GF-D8 (cell line): ENCODE data around the gene TMEM98.
"Not testable (repeated sequence)": the region's sequence is repeated elsewhere in the genome, so short reads cannot be mapped to it uniquely, and the experiment has no call there.

Experiments used
- DNase-seq: peaks from one replicate; lab custom pipeline; 2025; lab: John Stamatoyannopoulos, UW

The TMEM98 gene

GRCh38 chr17:32927724-32928585 is at the start of gene TMEM98:
Gene TMEM98 (plus strand): TSS chr17:32928153. CDS start chr17:32931529, 3,376 bp downstream.
- DNase-seq: no peak

- DNase-seq: no peak
These were observed 49.7 kb upstream of the TMEM98 start for GRCh38 chr17:32878211-32878610.

DNA sequence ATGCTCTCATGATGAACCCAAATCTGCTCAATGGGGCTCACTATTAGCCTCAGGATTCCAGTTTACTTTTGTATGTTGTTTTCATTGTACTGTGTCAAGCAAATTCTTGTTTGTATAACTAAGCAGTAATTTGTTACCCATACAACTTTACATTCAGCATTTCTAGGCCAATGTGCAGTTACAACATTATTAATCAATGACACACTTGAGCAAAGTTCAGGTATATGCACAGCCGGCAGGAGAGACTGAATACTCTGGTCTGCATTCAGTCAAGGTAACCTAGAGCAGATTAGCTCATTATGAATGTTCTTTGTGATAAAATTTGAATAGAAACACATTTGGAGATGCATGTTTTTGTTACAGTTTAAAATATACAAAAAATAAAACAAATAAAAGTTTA is 48.8 kb upstream of the TMEM98 start:
- DNase-seq: no peak

- DNase-seq: no peak
These were observed 47.1 kb upstream of the TMEM98 start for GRCh38 chr17:32880671-32881453.

- no peak for DNase-seq
These were observed 45.9 kb upstream of the TMEM98 start for GRCh38 chr17:32882029-32882428.

GRCh38 chr17:32882734-32883133 is 45.2 kb upstream of the TMEM98 start:
- DNase-seq: no peak

- DNase-seq: not testable (repeated sequence)
These were observed 41.0 kb upstream of the TMEM98 start for GRCh38 chr17:32886951-32887350.

- not testable (repeated sequence) for DNase-seq
These were observed 40.5 kb upstream of the TMEM98 start for GRCh38 chr17:32887410-32887809.

DNA sequence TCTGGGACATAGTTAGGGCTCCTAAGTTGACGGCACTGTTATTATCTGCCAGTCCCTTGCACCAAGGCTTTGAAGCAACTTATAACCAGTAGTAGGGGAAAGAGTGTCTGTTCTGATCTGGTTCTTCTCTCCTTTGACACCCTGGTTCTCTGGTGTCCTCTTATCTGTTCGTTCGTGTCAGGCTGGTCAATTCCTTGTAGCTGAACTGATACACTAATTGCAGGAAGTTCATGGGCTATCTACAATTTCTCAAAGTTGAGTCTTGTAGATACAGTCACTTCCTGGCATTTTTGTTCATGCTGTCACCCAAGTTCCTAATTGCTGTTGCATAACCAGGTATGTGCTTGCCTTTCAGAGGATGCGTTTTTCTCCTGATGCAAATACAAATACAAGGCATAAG is 33.7 kb upstream of the TMEM98 start:
- no peak for DNase-seq

DNA sequence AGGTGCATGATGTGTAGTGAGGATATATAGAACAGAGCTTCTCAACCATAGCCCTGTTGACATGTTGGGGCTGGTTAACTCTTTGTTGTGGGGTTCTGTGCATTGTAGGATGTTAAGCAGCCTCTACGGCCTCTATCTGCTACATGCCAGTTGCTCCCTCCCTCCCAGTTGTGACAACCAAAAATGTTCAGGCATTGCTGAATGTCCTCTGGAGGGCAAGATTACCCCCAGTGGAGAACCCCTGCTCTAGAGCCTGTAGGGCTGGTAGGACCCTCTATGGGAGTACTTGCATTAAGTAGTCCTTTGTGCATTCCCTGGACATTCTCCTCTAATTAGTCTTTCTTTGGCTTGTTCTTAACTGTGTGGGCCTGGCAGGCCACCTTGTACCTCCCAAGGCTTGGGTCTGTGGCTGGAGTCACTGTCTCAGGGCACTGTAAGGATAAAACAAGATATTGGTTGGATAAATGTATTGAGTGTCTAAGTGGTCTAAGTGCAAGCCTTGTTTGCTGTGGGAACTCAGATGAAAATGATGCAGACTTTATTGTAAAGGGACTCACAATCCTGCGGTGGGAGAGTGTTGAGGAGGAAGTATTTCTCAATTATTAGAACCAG is 31.2 kb upstream of the TMEM98 start:
- DNase-seq: no peak

DNA sequence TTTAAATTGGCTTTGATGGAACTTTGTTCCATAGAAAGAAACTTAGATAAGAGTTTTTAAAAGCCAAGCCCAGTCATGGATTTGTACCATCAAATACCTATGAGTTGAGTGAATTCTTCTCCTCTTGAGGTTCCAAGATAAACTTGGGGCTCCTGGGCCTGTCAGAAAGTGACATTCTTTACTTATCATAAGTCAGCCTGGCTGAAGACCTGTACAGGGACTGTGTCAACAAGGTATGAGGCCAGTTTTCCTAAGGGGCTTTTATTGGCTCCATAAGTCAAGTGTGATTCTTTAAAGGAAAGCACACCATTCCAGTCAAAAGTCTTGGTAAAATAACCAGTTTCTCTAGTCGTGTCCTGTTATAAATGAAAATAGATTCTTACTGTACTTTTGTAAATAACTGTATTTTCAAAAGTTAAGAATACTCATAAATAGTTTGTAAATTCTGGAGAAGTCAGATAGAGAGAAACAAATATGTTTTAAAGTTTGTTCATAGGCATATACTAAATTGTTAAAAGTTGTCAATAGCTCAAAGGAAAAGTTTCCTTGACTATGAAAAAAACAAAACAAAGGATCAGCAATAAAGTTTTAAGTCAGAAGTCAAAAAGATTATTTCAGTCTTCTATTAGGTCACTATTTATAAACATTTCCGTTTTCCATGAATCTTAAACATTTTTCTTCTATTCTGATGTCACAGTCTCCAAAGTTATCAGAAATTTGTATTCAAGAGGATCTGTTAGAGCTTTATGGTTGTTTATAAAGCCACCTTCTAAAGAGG is 28.5 kb upstream of the TMEM98 start:
- DNase-seq: no peak

GRCh38 chr17:32901743-32902142 is 26.2 kb upstream of the TMEM98 start:
- no peak for DNase-seq

DNA sequence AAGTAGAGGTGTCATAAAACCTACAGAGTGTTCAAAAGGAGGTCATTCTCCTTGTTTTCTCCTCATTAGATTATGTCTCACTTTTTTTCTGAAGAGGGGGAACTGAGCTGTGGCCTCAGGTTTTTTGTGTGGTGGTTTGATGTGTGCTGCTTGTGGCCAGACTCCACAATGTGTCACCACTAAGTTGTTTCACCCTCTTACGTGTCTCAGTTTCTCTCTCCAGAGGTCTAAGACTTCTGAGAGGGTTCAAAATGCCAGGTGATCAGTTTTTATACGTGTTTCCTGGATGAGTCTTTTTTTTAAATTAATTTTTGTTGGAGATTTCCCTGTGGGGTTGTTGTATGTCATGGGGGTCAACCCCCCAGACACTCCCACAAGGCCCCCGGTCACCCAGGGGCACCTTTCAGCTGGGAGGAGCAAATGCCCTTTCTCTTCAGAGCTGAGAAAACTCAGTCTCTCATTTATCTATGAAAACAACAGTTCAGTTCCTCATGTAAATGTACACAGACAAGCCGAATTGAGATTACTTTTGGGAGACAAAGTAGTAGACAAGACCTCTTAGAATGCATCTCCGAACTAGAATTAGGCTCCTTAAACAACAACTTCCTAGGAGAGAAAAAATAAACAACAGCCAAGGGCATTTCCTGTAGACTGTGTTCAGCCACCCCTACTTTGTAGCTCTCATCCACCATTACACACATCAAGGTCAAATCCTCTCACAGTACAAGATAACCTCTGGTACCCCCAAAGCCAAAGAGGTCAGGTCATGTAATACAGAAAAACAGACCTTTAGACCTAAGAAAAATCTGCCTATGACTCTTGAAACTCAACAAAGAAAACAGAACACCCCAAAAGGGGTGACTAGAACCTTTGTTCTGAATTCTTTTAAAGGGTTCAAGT is 23.9 kb upstream of the TMEM98 start:
- no peak for DNase-seq

- no peak for DNase-seq
These were observed 23.1 kb upstream of the TMEM98 start for GRCh38 chr17:32904891-32905290.

GRCh38 chr17:32907583-32907982 is 20.4 kb upstream of the TMEM98 start:
- DNase-seq: no peak

GRCh38 chr17:32909787-32910369 is 18.1 kb upstream of the TMEM98 start:
- no peak for DNase-seq

DNA sequence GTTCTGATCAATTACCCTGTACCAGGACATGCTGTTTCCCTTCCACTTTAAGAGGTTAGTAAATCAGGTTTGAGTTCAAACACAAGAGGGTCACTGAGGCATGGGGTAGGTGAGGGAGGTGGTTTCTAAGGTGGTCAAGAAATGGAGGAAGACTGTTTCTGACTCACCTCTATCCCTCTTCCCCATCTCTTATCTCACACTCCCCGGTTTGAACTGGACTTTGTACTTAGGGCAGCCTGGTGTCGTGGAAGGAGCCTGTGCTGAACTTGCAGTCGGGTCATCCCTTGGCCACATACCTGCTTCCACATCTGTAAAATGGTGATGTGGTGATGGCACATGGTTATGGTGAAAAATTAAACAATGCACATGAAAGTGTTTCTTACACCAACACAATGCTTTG is 17.2 kb upstream of the TMEM98 start:
- DNase-seq: no peak

DNA sequence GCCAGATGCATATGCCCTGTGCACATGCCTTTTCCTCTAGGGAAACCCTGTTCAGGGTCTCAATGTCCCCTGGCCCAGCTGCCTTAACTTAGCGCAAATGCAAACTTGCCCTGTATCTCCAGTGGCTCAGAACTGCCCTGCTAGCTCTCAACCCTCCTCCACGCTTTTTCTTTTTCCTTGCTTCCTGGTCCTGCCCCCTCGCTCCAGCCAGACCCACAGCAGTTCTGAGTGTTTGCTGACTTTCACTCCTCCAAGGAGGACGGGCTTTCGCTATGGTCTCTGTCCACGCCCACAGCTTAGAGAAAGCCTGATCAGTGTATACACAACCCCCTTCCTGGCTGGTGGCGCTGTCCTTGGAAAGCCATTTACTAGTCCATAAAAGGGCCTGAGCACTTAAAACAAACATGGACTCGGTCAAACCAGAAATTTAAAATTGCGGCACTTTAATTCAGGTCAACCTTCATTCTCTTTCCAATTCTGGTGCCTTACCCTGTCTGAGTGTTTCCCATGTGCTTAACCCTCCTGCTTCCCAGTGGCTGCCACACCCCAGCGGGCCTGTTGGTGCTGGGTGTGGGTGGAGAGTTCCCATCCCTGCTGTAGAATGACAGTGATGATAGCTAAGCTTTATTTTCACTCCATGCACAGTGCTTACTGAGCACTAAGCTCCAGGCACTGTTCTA is 15.6 kb upstream of the TMEM98 start:
- DNase-seq: no peak

DNA sequence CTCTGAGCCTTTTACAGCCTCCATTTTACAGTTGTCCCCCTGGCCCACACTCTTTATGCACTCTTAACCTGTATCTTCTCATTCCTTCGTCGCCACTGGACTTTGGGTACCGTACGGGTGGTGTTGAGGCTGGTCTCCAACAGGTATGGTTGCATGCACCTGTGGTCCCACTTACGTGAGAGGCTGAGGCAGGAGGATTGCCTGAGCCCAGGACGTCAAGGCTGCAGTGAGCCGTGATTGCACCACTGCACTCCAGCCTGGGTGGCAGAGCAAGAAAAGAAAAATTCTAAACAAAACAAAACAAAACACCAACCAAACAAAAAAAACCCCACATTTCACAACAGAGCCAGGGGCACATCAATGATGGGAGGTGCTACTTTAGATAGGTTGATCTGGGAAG is 14.4 kb upstream of the TMEM98 start:
- DNase-seq: no peak

- no peak for DNase-seq
These were observed 13.8 kb upstream of the TMEM98 start for GRCh38 chr17:32914181-32914580.
